GM12878 (cell line): ENCODE results near the gene BICD1. TPM values are rescaled to one million over a fixed set of nuclear protein-coding genes. Genes with fewer than 3 reads are reported as not detected.

Experiments
- ATAC-seq: fragments of 200-7000 bp; cut with Tn5 transposase; 3 replicates; pipeline ENCODE4 v1.9.1; 2020; ENCODE audit warnings: mild to moderate bottlenecking, moderate library complexity
- BruUV-seq: library from RNA; stranded (reverse); fragments of 400-500 nt; replicated peaks from 2 replicates; lab custom pipeline; 2021; lab: Mats Ljungman, UMichigan
- CTCF ChIA-PET: fragments of 300-600 bp; sonication (Branson Sonifier 250); formaldehyde crosslinking; extraction: SDS; loops from one replicate; lab custom pipeline; 2021; ENCODE audit warnings: inconsistent platforms; lab: Yijun Ruan, JAX
- POLR2A ChIA-PET: fragments of 350-600 bp; formaldehyde crosslinking; extraction: SDS; loops from one replicate; lab custom pipeline; 2021; ENCODE audit warnings: inconsistent platforms; lab: Charles Lee
- RAD21 ChIA-PET: fragments of 300-600 bp; sonication (Branson Sonifier 250); formaldehyde crosslinking; loops from one replicate; lab custom pipeline; 2023; ENCODE audit warnings: antibody characterized with exemption; ENCODE audit not compliant: unreplicated experiment; lab: Charles Lee
- SMC1A ChIA-PET: fragments of 300-600 bp; sonication (Branson Sonifier 250); formaldehyde crosslinking; loops from one replicate; lab custom pipeline; 2023; ENCODE audit not compliant: unreplicated experiment, uncharacterized antibody; lab: Charles Lee
- DNase-seq: peaks from one replicate; pipeline ENCODE4 v3.0.0-alpha.2; 2011; ENCODE audit warnings: low read depth, low spot score
- FAIRE-seq: peaks from 3 replicates; lab custom pipeline; 2011; peaks lifted over from hg19 to GRCh38; lab: Jason Lieb, UNC
- H2AFZ ChIP-seq: 2 replicates; pipeline ENCODE4 v1.6.0; 2011; ENCODE audit warnings: low read depth, low read length, control low read depth; ENCODE audit not compliant: control insufficient read depth
- H3K27ac ChIP-seq: 2 replicates; pipeline ENCODE4 v1.5.1; 2011; ENCODE audit warnings: control low read depth; ENCODE audit not compliant: control insufficient read depth, insufficient read depth
- H3K27me3 ChIP-seq, 2 experiments: replicated peaks in 1 of 2; 2 replicates each; pipeline versions ENCODE4 v1.6.0 to v1.6.1; 2011; ENCODE audit warnings: low read length in 1 of 2; ENCODE audit not compliant: control insufficient read depth in 2 of 2, insufficient read depth in 2 of 2
- H3K36me3 ChIP-seq, 2 experiments: 2 replicates each; pipeline ENCODE4 v1.5.1; 2011; ENCODE audit warnings: low read length in 1 of 2; ENCODE audit not compliant: control insufficient read depth in 2 of 2, insufficient read depth in 2 of 2
- H3K4me1 ChIP-seq: 2 replicates; pipeline ENCODE4 v1.6.1; 2011; ENCODE audit warnings: mild to moderate bottlenecking, low read length, moderate library complexity, mixed read lengths; ENCODE audit not compliant: control insufficient read depth, insufficient read depth
- H3K4me2 ChIP-seq: 2 replicates; pipeline ENCODE4 v1.6.0; 2011; ENCODE audit warnings: control low read depth; ENCODE audit not compliant: control insufficient read depth, insufficient read depth
- H3K4me3 ChIP-seq: fragments of 200-600 bp; sonication (generic); 2 replicates; pipeline ENCODE4 v1.5.1; 2016
- H3K79me2 ChIP-seq: 2 replicates; pipeline ENCODE4 v1.6.0; 2011; ENCODE audit warnings: low read length; ENCODE audit not compliant: control insufficient read depth, insufficient read depth
- H3K9ac ChIP-seq: 2 replicates; pipeline ENCODE4 v1.8.0; 2011; ENCODE audit warnings: low read length, control low read depth, mixed read lengths; ENCODE audit not compliant: control insufficient read depth, insufficient read depth
- H3K9me3 ChIP-seq: replicated peaks from 3 replicates; pipeline ENCODE4 v1.5.1; 2011; ENCODE audit warnings: mild to moderate bottlenecking, low read length; ENCODE audit not compliant: control insufficient read depth, insufficient read depth
- H4K20me1 ChIP-seq: 2 replicates; pipeline ENCODE4 v1.6.0; 2011; ENCODE audit not compliant: control insufficient read depth, insufficient read depth
- BACH1 ChIP-seq: fragments of 450-650 bp; IDR thresholded peaks from 2 replicates; pipeline ENCODE4 v1.6.1; 2017; ENCODE audit warnings: mild to moderate bottlenecking, borderline replicate concordance
- CBX3 ChIP-seq: fragments of 200-600 bp; sonication (generic); IDR thresholded peaks from 2 replicates; pipeline ENCODE4 v1.6.1; 2016; ENCODE audit warnings: low read depth, borderline replicate concordance
- CBX5 ChIP-seq: sonication (generic); IDR thresholded peaks from 2 replicates; pipeline ENCODE4 v1.6.1; 2016; ENCODE audit warnings: low read depth, moderate library complexity, mild to moderate bottlenecking, inconsistent platforms
- EED ChIP-seq: sonication (generic); IDR thresholded peaks from 2 replicates; pipeline ENCODE4 v1.6.1; 2016; ENCODE audit warnings: antibody characterized with exemption, low read depth
- ESRRA ChIP-seq: IDR thresholded peaks from 2 replicates; pipeline ENCODE4 v1.6.1; 2012; ENCODE audit warnings: mild to moderate bottlenecking, low read length, improper control_type of control experiment
- GABPA ChIP-seq: IDR thresholded peaks from 2 replicates; pipeline ENCODE4 v1.6.1; 2014; ENCODE audit warnings: antibody characterized with exemption, low read depth, mild to moderate bottlenecking, inconsistent platforms
- HDGF ChIP-seq: fragments of 450-650 bp; IDR thresholded peaks from 2 replicates; pipeline ENCODE4 v1.6.1; 2016; ENCODE audit warnings: antibody characterized with exemption
- NRF1 ChIP-seq: conservative IDR thresholded peaks from 2 replicates; pipeline ENCODE4 v1.6.1; 2011; ENCODE audit warnings: mild to moderate bottlenecking, low read depth, low read length, improper control_type of control experiment
- POLR2AphosphoS5 ChIP-seq: IDR thresholded peaks from 2 replicates; pipeline ENCODE4 v1.6.1; 2011; ENCODE audit warnings: mild to moderate bottlenecking, low read length, inconsistent platforms
- RAD21 ChIP-seq: IDR thresholded peaks from 2 replicates; pipeline ENCODE4 v1.6.1; 2011; ENCODE audit warnings: mild to moderate bottlenecking, low read depth, low read length, moderate library complexity; ENCODE audit not compliant: insufficient read depth
- RFX5 ChIP-seq: IDR thresholded peaks from 2 replicates; pipeline ENCODE4 v1.6.1; 2011; ENCODE audit warnings: low read depth, low read length, improper control_type of control experiment
- SRF ChIP-seq, 2 experiments: IDR thresholded peaks; 2 replicates each; pipeline ENCODE4 v1.6.1; 2011; ENCODE audit warnings: low read depth in 2 of 2, low read length in 2 of 2, mild to moderate bottlenecking in 1 of 2, moderate library complexity in 1 of 2
- TARDBP ChIP-seq: IDR thresholded peaks from 2 replicates; pipeline ENCODE4 v1.6.1; 2016; ENCODE audit warnings: borderline replicate concordance
- ZNF24 ChIP-seq: fragments of 450-650 bp; IDR thresholded peaks from 2 replicates; pipeline ENCODE4 v1.6.1; 2017; ENCODE audit warnings: antibody characterized with exemption, mild to moderate bottlenecking
- ZNF274 ChIP-seq: IDR thresholded peaks from one replicate; pipeline ENCODE4 v1.8.0; 2011; ENCODE audit not compliant: insufficient read length, insufficient read depth
- ZNF687 ChIP-seq: fragments of 450-650 bp; IDR thresholded peaks from 2 replicates; pipeline ENCODE4 v1.6.1; 2017; ENCODE audit warnings: mild to moderate bottlenecking, moderate library complexity
- ZZZ3 ChIP-seq: IDR thresholded peaks from 2 replicates; pipeline ENCODE4 v1.6.1; 2011; ENCODE audit warnings: low read depth; ENCODE audit not compliant: control insufficient read depth, insufficient read length
- WGBS: methylation state at CpG from one replicate; pipeline ENCODE4 v1.1.6; 2016; ENCODE audit warnings: low lambda C conversion rate; ENCODE audit not compliant: insufficient replicate concordance, insufficient coverage; ENCODE audit errors: missing lambda C conversion rate; 5-methylcytosine and 5-hydroxymethylcytosine counted together
- in situ Hi-C: fragments of 300-500 bp; cut with MboI; formaldehyde crosslinking; loops from 9 replicates; pipeline ENCODE4 v1.14.3; 2018; ENCODE audit warnings: mixed read lengths
- intact Hi-C: fragments of 100-400 bp; cut with micrococcal nuclease; formaldehyde crosslinking; loops from one replicate; pipeline ENCODE4 v1.14.2; 2022; ENCODE audit not compliant: unreplicated experiment
- polyA plus RNA-seq, 11 experiments: library from polyadenylated mRNA; depleted of rRNA in 4 of 11; unstranded in 6 of 11; stranded (reverse) in 5 of 11; fragments of >200 nt; fragmentation: Nextera tagmentation in 4 of 11; fragmentation: Illumina TruSeq in 1 of 11; extraction: Ambion mirVana in 4 of 11; extraction: Trizol in 1 of 11; gene quantifications; 1 replicate in 1 of 11; 2 replicates in 10 of 11; pipeline versions ENCODE4 v1.2.1 to v1.2.3, GENCODE V29; 2011 to 2016; ENCODE audit warnings: inconsistent platforms in 2 of 11, missing spikeins in 2 of 11, low read depth in 1 of 11
- total RNA-seq, 4 experiments: library from RNA; depleted of rRNA in 3 of 4; stranded (reverse); fragments of >200 nt in 3 of 4; fragmentation: Illumina TruSeq in 1 of 4; extraction: Trizol in 1 of 4; gene quantifications; 2 replicates each; pipeline versions ENCODE4 v1.2.1 to v1.2.3, GENCODE V29; 2013 to 2021

BICD1 gene
- total and polyA plus RNA-seq, 10 of the 15 experiments (the other 5 are each of a cell fraction or from before 2014, with no cell fraction given): 4.7 to 32.5 (median 14.4) TPM

GRCh38 chr12:32413412-32413811 lies 306.8 kb downstream of the BICD1 start (continued):
- TF ChIP-seq ESRRA (no peak), CBX3 (no peak), ZNF24 (no peak), BACH1 (no peak), SRF (IDR thresholded peaks at IDR 0.05; ENCODE audit: low read depth in 2 of 2, low read length in 2 of 2) (no peak), NRF1 (no peak)

DNA sequence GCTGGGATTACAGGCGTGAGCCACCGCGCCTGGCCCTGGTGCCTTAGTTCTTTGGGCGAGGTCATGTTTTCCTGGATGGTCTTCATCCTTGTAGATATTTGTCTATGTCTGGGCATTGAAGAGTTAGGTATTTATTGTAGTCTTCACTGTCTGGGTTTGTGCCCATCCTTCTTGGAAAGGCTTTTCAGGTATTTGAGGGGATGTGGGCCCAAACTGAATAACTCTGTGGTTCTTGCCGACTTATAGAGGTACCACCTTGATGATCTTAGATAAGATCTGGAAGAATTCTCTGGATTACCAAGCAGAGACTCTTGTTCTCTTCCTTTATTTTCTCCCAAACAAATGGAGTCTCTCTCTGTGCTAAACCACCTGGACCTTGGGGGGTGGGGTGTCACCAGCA lies 311.6 kb downstream of the BICD1 start:
- H3K79me2 ChIP-seq: no peaks in the 10 kb centered on the region
- no peak overlapping the region for H3K9ac ChIP-seq
- ChIA-PET CTCF (no interaction called here), RAD21 (no interaction called here)
- DNase-seq (no peak), FAIRE-seq (no peak)
- intact Hi-C loops: no loop called here
- H3K4me3 ChIP-seq: no peak overlapping the region
- H3K4me1 ChIP-seq: no peaks in the 10 kb centered on the region
- H3K4me2 ChIP-seq: no peak overlapping the region
- TF ChIP-seq POLR2AphosphoS5: no peak
- no peak for TF ChIP-seq RAD21
- no peak for TF ChIP-seq ZNF687
- no peak for TF ChIP-seq EED
- no peak for TF ChIP-seq CBX5
- TF ChIP-seq HDGF: no peak
- no peak for TF ChIP-seq GABPA
- TF ChIP-seq RFX5: no peak
- no peak for TF ChIP-seq TARDBP
- no peak for TF ChIP-seq ZNF274
- TF ChIP-seq ZZZ3: no peak
- TF ChIP-seq ZNF24: no peak
- TF ChIP-seq, all 136 proteins: peak for 0
- ATAC-seq: no peak
- H3K9me3 ChIP-seq: no peaks in the 10 kb centered on the region
- H3K27ac ChIP-seq: no peak overlapping the region
- WGBS: 95% methylated on average over 5 of the region's 5 CpGs
- no peaks in the 10 kb centered on the region for H3K36me3 ChIP-seq
- H3K27me3 ChIP-seq: no peaks in the 10 kb centered on the region
- no TSS peak for BruUV-seq
- ChIA-PET SMC1A (no interaction called here), POLR2A (no interaction called here)
- no peak overlapping the region for H2AFZ ChIP-seq
- in situ Hi-C loops: no loop called here
- H4K20me1 ChIP-seq: no peaks in the 10 kb centered on the region
